ENCODE measurements around the gene ARL15. TPM values are rescaled to one million over a fixed set of nuclear protein-coding genes. Genes with fewer than 3 reads are reported as not detected.

ARL15 gene
- total RNA-seq, 6 experiments from 2014 or later: 9.8 to 16.0 (median 13.4) TPM

DNA sequence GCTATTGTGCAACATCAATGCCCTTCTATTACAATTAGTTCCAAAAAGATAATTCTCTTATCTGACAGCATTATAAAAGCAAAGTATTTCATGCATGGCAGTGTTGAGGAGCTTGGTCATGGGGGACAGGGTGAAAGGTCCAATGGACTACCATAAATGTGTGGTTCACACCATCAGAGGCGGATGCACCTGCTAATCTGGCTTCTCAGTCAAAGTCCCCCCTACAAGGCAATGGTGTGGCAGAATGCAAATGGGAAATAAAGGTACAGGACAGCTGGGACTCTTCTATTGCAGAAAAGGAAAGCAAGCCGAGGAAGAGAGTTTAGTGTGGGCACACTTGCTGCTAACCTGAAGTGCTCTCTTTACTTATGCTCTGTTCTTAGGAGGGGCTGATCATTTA is 380.8 kb downstream of the ARL15 start:
- H3K9me3 Mint-ChIP-seq: no peaks in the 10 kb centered on the region
- H3K4me1 Mint-ChIP-seq (ENCODE audit: low read depth): peaks cover 27% of the 10 kb centered on the region
- TF ChIP-seq, protein P1, sequence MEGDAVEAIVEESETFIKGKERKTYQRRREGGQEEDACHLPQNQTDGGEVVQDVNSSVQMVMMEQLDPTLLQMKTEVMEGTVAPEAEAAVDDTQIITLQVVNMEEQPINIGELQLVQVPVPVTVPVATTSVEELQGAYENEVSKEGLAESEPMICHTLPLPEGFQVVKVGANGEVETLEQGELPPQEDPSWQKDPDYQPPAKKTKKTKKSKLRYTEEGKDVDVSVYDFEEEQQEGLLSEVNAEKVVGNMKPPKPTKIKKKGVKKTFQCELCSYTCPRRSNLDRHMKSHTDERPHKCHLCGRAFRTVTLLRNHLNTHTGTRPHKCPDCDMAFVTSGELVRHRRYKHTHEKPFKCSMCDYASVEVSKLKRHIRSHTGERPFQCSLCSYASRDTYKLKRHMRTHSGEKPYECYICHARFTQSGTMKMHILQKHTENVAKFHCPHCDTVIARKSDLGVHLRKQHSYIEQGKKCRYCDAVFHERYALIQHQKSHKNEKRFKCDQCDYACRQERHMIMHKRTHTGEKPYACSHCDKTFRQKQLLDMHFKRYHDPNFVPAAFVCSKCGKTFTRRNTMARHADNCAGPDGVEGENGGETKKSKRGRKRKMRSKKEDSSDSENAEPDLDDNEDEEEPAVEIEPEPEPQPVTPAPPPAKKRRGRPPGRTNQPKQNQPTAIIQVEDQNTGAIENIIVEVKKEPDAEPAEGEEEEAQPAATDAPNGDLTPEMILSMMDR (IDR thresholded peaks at IDR 0.05): no peak
- DNase-seq: no peak
- no peaks in the 10 kb centered on the region for H3K27me3 Mint-ChIP-seq (ENCODE audit: insufficient read depth)
- no peak overlapping the region for H3K4me3 Mint-ChIP-seq
- no peak overlapping the region for H3K27ac Mint-ChIP-seq
- no peaks in the 10 kb centered on the region for H3K36me3 Mint-ChIP-seq (ENCODE audit: low read depth)

DNA sequence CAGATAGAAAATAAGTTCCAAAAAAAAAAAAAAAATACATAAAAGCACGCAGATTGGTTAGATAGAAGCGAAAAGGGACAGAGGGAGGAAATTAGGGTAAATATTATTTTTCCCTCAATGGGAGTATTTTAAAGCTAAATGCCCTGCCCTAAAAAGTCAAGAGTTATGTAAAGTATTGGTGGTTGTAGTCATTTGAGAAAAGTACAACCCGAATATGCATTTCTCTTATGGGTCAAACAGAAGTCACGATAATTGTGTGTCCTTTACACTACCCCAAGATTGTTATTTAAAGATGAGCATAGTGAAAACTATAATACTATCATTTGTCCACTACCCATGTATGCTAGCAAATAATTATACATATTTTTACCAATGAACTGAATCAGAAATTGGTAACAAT is 381.2 kb downstream of the ARL15 start:
- Mint-ChIP-seq H3K4me3 (no peak overlapping the region), H3K9me3 (no peaks in the 10 kb centered on the region)

DNA sequence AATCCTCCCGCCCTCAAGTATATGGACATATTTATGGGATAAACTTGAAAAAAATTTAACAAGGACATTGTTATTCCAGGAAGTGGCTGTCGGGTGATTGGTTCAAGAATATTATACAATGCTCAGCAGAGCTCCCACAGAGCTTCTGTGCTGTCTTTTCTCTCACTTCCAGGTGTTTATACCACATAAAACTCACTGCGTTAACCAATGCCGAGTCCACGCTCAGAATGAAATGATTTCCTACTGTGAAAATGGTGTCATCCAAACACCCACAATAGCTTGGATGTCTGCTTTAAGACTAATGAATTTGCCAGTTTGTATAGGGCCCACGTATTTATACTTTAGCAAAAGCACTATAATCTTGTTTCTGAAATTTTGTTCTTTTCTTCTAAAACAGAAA is 381.7 kb downstream of the ARL15 start:
- Mint-ChIP-seq H3K27ac (no peak overlapping the region), H3K36me3 (ENCODE audit: low read depth) (no peaks in the 10 kb centered on the region), H3K9me3 (no peaks in the 10 kb centered on the region), H3K4me3 (no peak overlapping the region), H3K4me1 (ENCODE audit: low read depth) (peaks cover 26% of the 10 kb centered on the region), H3K27me3 (ENCODE audit: insufficient read depth) (no peaks in the 10 kb centered on the region)
- DNase-seq: no peak
- TF ChIP-seq, protein P1 (IDR thresholded peaks at IDR 0.05): no peak

More for the DNA sequence above, 381.2 kb downstream of the ARL15 start:
- DNase-seq: no peak
- Mint-ChIP-seq H3K27ac (no peak overlapping the region), H3K36me3 (ENCODE audit: low read depth) (no peaks in the 10 kb centered on the region), H3K4me1 (ENCODE audit: low read depth) (peaks cover 27% of the 10 kb centered on the region), H3K27me3 (ENCODE audit: insufficient read depth) (no peaks in the 10 kb centered on the region)
- TF ChIP-seq, protein P1 (IDR thresholded peaks at IDR 0.05): no peak

DNA sequence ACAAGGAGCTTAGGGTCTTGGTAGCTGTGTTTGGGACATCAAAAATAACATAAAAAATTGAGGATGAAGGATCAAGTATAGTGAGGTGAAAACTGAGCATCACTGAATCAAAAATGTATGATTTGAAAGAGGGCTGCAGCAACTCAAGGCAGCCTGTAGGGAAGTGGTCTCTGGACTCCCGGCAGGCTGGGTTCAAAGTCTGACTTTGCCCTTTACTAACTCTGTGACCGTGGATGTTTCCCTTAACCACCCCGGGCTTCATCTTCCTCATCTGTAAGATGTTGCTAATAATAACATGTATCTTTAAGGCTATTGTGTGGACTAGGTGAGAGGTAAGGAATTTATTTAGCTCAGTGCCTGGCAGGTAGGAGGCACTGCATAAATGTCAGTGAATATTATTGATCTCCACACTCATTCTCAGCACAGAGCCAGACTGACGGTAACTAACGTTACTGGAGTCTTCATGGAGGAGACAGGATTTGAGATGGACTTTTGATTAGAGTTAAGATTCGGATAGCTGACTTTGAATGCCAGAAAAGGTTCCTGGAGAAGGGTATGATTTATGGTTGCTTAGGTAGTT is 382.6 kb downstream of the ARL15 start:
- no peak for DNase-seq
- Mint-ChIP-seq H3K27ac (no peak overlapping the region), H3K4me1 (ENCODE audit: low read depth) (peaks cover 29% of the 10 kb centered on the region), H3K9me3 (no peaks in the 10 kb centered on the region), H3K27me3 (ENCODE audit: insufficient read depth) (no peaks in the 10 kb centered on the region), H3K36me3 (ENCODE audit: low read depth) (no peaks in the 10 kb centered on the region), H3K4me3 (no peak overlapping the region)
- TF ChIP-seq, protein P1 (IDR thresholded peaks at IDR 0.05): no peak

DNA sequence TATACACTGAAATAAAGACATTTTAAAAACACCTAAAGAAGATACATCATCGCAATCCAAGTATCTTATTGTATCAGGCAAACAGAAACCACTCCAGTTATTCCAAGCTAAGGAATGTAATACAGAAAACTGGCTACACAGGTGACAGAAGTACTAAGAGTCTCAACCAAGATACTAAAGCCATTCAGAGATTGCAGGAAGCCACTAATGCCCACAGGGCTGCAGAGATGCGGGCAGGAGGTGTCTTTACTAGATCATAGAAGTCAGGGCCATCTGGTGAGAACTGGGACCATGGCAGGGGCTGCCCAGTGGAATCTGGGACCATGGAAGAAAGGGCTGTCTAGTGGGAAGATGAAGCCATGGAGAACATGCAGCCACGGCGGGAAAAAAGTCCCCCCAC is 384.3 kb downstream of the ARL15 start:
- Mint-ChIP-seq H3K4me1 (ENCODE audit: low read depth) (peaks cover 29% of the 10 kb centered on the region), H3K36me3 (ENCODE audit: low read depth) (no peaks in the 10 kb centered on the region), H3K27ac (no peak overlapping the region), H3K27me3 (ENCODE audit: insufficient read depth) (no peaks in the 10 kb centered on the region; the same call in 1 of the 2 replicates), H3K9me3 (no peaks in the 10 kb centered on the region), H3K4me3 (no peak overlapping the region)
- no peak for DNase-seq
- TF ChIP-seq, protein P1 (IDR thresholded peaks at IDR 0.05): no peak

Data from HFFc6 (cell line).